Transverse colon (tissue), 4 donors: ENCODE data around the gene CELSR3. TPM values are rescaled to one million over a fixed set of nuclear protein-coding genes. Genes with fewer than 3 reads are reported as not detected.

ENCODE experiments used
- DNase-seq: peaks from one replicate; pipeline ENCODE4 v3.0.0-alpha.2; 2019
- H3K27ac ChIP-seq, 4 donors: fragments of 200-600 bp; sonication (generic); 2 replicates each; pipeline ENCODE4 v1.5.1; 2016 to 2018; ENCODE audit warnings: inconsistent platforms in 4 of 4
- H3K27me3 ChIP-seq: fragments of 200-600 bp; sonication (generic); 2 replicates; pipeline ENCODE4 v1.5.1; 2017; ENCODE audit warnings: inconsistent platforms
- H3K36me3 ChIP-seq, 4 donors: fragments of 200-600 bp; sonication (generic); 2 replicates each; pipeline ENCODE4 v1.5.1; 2017 to 2019; ENCODE audit warnings: inconsistent platforms in 4 of 4
- H3K4me1 ChIP-seq, 4 donors: fragments of 200-600 bp; sonication (generic); 2 replicates each; pipeline ENCODE4 v1.5.1; 2017 to 2020; ENCODE audit warnings: inconsistent platforms in 4 of 4
- H3K4me3 ChIP-seq, 4 donors: fragments of 200-600 bp; sonication (generic); 1 replicate in 1 of 4; 2 replicates in 3 of 4; pipeline versions ENCODE4 v1.5.1 to v1.6.1; 2017 to 2019; ENCODE audit warnings: inconsistent platforms in 4 of 4
- H3K9me3 ChIP-seq, 2 donors: fragments of 200-600 bp; sonication (generic); 2 replicates each; pipeline ENCODE4 v1.5.1; 2017 to 2019; ENCODE audit warnings: inconsistent platforms in 2 of 2
- CTCF ChIP-seq, 5 experiments: fragments of 200-600 bp in 3 of 5; fragments of 450-650 bp in 2 of 5; sonication (generic) in 3 of 5; IDR thresholded peaks; 1 replicate in 2 of 5; 2 replicates in 3 of 5; pipeline ENCODE4 v1.5.1; 2016 to 2017; ENCODE audit warnings: antibody characterized with exemption in 5 of 5, inconsistent platforms in 3 of 5, mild to moderate bottlenecking in 2 of 5, moderate library complexity in 1 of 5
- EP300 ChIP-seq: sonication (generic); formaldehyde crosslinking; IDR thresholded peaks from one replicate; pipeline ENCODE4 v1.6.1; 2017; ENCODE audit warnings: antibody characterized with exemption, low read depth
- POLR2A ChIP-seq: fragments of 450-650 bp; IDR thresholded peaks from one replicate; pipeline ENCODE4 v1.6.1; 2016; ENCODE audit warnings: antibody characterized with exemption, mild to moderate bottlenecking, moderate library complexity
- POLR2AphosphoS5 ChIP-seq, 3 donors: sonication (generic); formaldehyde crosslinking; IDR thresholded peaks; one replicate each; pipeline ENCODE4 v1.6.1; 2016; ENCODE audit warnings: antibody characterized with exemption in 3 of 3
- WGBS, 2 donors: methylation state at CpG; one replicate each; pipeline ENCODE4 v1.1.5; 2018; ENCODE audit warnings: low coverage in 1 of 2; 5-methylcytosine and 5-hydroxymethylcytosine counted together
- in situ Hi-C, 4 donors: fragments of 200-750 bp; cut with MboI; loops; one replicate each; pipeline versions ENCODE4 v1.15.0 to v1.15.1; 2017; ENCODE audit warnings: low sequenced_read_pairs in 3 of 4, low pct_ligation_motif_present in 1 of 4, low pct_unique_long_range_greater_than_20kb in 1 of 4
- intact Hi-C: fragments of 100-400 bp; cut with DNase I; formaldehyde crosslinking; loops from one replicate; pipeline ENCODE4 v1.15.1; 2023; ENCODE audit warnings: low total_unique reads
- total RNA-seq, 4 donors: library from RNA; depleted of rRNA; stranded (reverse); fragments of >200 nt; gene quantifications; one replicate each; pipeline ENCODE4 v1.1.0, GENCODE V29; 2016

The CELSR3 gene
- total RNA-seq, 4 donors from 2014 or later: 1.2 to 15.0 (median 3.9) TPM

- no peaks in the 10 kb centered on the region for H3K9me3 ChIP-seq
- intact Hi-C loops: no loop called here
- no peak for DNase-seq
- no peak overlapping the region for H3K4me3 ChIP-seq
- in situ Hi-C loops: no loop called here
- peaks cover 18 to 28% (median 23%) of the 10 kb centered on the region in 4 donors for H3K4me1 ChIP-seq
- H3K27ac ChIP-seq: no peak overlapping the region
- H3K36me3 ChIP-seq: peaks cover 0 to 18% (median 4%) of the 10 kb centered on the region in 4 donors
- 96% methylated on average over 7 of the region's 7 CpGs; no CpG with 5 or more reads in 1 of the 2 donors for WGBS, 2 donors
- TF ChIP-seq POLR2A (no peak), POLR2AphosphoS5 (IDR thresholded peaks at IDR 0.05) (no peak), CTCF (IDR thresholded peaks at IDR 0.05) (no peak), EP300 (no peak)
- H3K27me3 ChIP-seq: no peaks in the 10 kb centered on the region
Measured at GRCh38 chr3:48681541-48681880, 18.8 kb upstream of the CELSR3 start.

- intact Hi-C loops: no loop called here
- in situ Hi-C loops: no loop called here
- peaks cover 0 to 18% (median 4%) of the 10 kb centered on the region in 4 donors for H3K36me3 ChIP-seq
- DNase-seq: no peak
- peaks cover 13 to 22% (median 18%) of the 10 kb centered on the region in 4 donors for H3K4me1 ChIP-seq
- H3K9me3 ChIP-seq: no peaks in the 10 kb centered on the region
- H3K4me3 ChIP-seq: no peak overlapping the region
- TF ChIP-seq POLR2A (no peak), POLR2AphosphoS5 (IDR thresholded peaks at IDR 0.05) (no peak), EP300 (no peak), CTCF (IDR thresholded peaks at IDR 0.05) (no peak)
- no peaks in the 10 kb centered on the region for H3K27me3 ChIP-seq
- WGBS, 2 donors: 96% methylated on average over 17 of the region's 17 CpGs; no CpG with 5 or more reads in 1 of the 2 donors
- H3K27ac ChIP-seq: no peak overlapping the region
Measured at GRCh38 chr3:48680811-48681540, 18.3 kb upstream of the CELSR3 start.

GRCh38 chr3:48679411-48680391 lies 17.0 kb upstream of the CELSR3 start:
- peaks cover 5 to 17% (median 15%) of the 10 kb centered on the region in 4 donors for H3K4me1 ChIP-seq
- intact Hi-C loops (no loop called here), in situ Hi-C loops (no loop called here)
- TF ChIP-seq EP300 (no peak), POLR2A (no peak)
- no peak for DNase-seq
- H3K4me3 ChIP-seq: no peak overlapping the region
- H3K27me3 ChIP-seq: no peaks in the 10 kb centered on the region
- H3K27ac ChIP-seq: no peak overlapping the region
- no peaks in the 10 kb centered on the region for H3K9me3 ChIP-seq
- H3K36me3 ChIP-seq: peaks cover 0 to 18% (median 4%) of the 10 kb centered on the region in 4 donors
- WGBS, 2 donors: 89% methylated on average over 17 of the region's 20 CpGs; no CpG with 5 or more reads in 1 of the 2 donors

- H3K4me3 ChIP-seq: no peak overlapping the region
- H3K27me3 ChIP-seq: no peaks in the 10 kb centered on the region
Measured at GRCh38 chr3:48678566-48679380, 16.1 kb upstream of the CELSR3 start.

More at GRCh38 chr3:48678566-48679380, 16.1 kb upstream of the CELSR3 start:
- no peak for DNase-seq
- peaks cover 0 to 18% (median 4%) of the 10 kb centered on the region in 4 donors for H3K36me3 ChIP-seq
- in situ Hi-C loops: no loop called here
- H3K27ac ChIP-seq: no peak overlapping the region
- WGBS, 2 donors: 84% methylated on average over 24 of the region's 24 CpGs; no CpG with 5 or more reads in 1 of the 2 donors
- no peaks in the 10 kb centered on the region for H3K9me3 ChIP-seq
- TF ChIP-seq EP300 (no peak), CTCF (IDR thresholded peaks at IDR 0.05) (no peak), POLR2AphosphoS5 (IDR thresholded peaks at IDR 0.05) (no peak), POLR2A (no peak)
- H3K4me1 ChIP-seq: peaks cover 0 to 7% (median 6%) of the 10 kb centered on the region in 4 donors
- intact Hi-C loops: no loop called here
